Measurements from ENCODE around the gene IER5L. TPM values are rescaled to one million over a fixed set of nuclear protein-coding genes. Genes with fewer than 3 reads are reported as not detected.

The IER5L gene
- total and polyA plus RNA-seq, 2 experiments from 2014 or later, result 38.0 to 39.7 TPM

DNA sequence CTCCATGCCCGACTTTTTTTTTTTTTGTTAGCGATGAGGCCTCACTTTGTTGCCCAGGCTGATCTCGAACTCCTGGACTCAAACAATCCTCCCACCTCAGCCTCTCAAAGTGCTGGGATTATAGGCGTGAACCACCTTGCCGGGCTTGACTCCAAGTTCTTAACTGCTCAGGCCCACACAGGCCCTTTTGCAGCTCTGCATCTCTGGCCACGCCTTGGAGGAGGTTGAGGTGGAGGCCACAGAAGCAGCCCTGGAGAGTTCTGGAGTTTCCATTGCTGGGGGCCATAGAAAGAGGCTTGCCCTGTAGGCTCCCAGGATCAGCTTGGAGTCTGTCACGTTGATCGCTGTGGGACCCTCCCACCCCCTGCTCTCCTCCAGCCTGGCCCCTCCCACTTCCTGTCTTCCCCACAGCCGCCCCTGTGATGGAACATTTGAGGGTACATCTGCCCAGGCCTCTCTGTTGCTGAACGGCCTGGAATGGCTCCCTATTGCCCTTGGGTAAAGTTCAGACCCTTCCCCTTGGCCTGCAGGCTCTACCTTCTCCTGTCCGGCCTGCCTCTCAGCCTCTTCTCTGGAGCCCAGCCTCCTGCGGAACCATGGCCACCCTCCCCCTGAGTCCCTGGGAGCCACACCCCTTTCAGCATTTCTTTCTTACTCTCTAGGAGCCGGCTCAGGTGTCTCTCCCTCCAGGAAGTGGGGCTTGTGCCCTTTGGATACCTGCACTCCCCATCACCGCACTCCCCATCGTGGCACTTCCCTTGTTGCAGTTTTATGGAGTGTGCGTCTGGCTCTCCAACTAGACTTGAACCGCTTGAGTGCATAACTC is 30.4 kb upstream of the IER5L start:
- Histone ChIP-seq H3K36me3 (replicated peaks; ENCODE audit: insufficient read depth, low read depth) (no peaks in the 10 kb centered on the region), H4K20me1 (ENCODE audit: insufficient read depth, poor library complexity, severe bottlenecking) (no peaks in the 10 kb centered on the region), H3K9me2 (replicated peaks; ENCODE audit: insufficient read depth) (no peaks in the 10 kb centered on the region), H2AFZ (peak overlapping the region; percentile 28), H3K4me2 (peak overlapping the region; percentile 68), H3K4me3 (no peak overlapping the region), H3K4me1 (ENCODE audit: insufficient read depth) (peaks cover 3% of the 10 kb centered on the region), H3K27me3 (no peaks in the 10 kb centered on the region), H3K27ac (peak overlapping the region; percentile 80), H3K9me3 (ENCODE audit: low read depth) (no peaks in the 10 kb centered on the region), H3K79me2 (peaks cover 4% of the 10 kb centered on the region)
- 51% methylated on average over 16 of the region's 17 CpGs for WGBS (ENCODE audit: low lambda C conversion rate, missing lambda C conversion rate)
- TF ChIP-seq, protein P1, sequence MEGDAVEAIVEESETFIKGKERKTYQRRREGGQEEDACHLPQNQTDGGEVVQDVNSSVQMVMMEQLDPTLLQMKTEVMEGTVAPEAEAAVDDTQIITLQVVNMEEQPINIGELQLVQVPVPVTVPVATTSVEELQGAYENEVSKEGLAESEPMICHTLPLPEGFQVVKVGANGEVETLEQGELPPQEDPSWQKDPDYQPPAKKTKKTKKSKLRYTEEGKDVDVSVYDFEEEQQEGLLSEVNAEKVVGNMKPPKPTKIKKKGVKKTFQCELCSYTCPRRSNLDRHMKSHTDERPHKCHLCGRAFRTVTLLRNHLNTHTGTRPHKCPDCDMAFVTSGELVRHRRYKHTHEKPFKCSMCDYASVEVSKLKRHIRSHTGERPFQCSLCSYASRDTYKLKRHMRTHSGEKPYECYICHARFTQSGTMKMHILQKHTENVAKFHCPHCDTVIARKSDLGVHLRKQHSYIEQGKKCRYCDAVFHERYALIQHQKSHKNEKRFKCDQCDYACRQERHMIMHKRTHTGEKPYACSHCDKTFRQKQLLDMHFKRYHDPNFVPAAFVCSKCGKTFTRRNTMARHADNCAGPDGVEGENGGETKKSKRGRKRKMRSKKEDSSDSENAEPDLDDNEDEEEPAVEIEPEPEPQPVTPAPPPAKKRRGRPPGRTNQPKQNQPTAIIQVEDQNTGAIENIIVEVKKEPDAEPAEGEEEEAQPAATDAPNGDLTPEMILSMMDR (IDR thresholded peaks at IDR 0.05; ENCODE audit: poor library complexity), result no peak
- TF ChIP-seq EZH2phosphoT487 (IDR thresholded peaks at IDR 0.05; ENCODE audit: low read depth, severe bottlenecking, unreplicated experiment), result no peak
- TF ChIP-seq EZH2 (IDR thresholded peaks at IDR 0.05; ENCODE audit: borderline replicate concordance), result no peak
- DNase-seq (ENCODE audit: low spot score), result peak; percentile 71

DNA sequence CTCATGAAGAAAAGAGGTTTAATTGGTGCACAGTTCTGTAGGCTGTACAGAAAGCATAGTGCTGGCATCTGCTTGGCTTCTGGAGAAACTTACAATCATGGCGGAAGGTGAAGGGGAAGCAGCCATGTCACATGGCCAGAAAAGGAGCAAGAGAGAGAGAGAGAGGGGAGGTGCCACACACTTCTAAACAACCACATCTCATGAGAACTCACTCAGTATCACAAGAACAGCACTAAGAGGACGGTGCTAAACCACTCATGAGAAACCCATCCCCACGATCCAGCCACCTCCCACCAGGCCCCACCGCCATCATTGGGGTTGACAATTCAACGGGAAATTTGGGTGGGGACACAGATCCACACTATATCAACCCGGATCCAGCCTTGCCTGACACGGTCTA is 28.8 kb upstream of the IER5L start:
- no peak overlapping the region for H3K4me2 ChIP-seq
- no peaks in the 10 kb centered on the region for H3K9me3 ChIP-seq (ENCODE audit: low read depth)
- H3K79me2 ChIP-seq, result peaks cover 4% of the 10 kb centered on the region
- H3K36me3 ChIP-seq (replicated peaks; ENCODE audit: insufficient read depth, low read depth), result no peaks in the 10 kb centered on the region
- no peak overlapping the region for H3K4me3 ChIP-seq
- no peak for TF ChIP-seq EZH2phosphoT487 (IDR thresholded peaks at IDR 0.05; ENCODE audit: low read depth, severe bottlenecking, unreplicated experiment)
- TF ChIP-seq EZH2 (IDR thresholded peaks at IDR 0.05; ENCODE audit: borderline replicate concordance), result no peak
- TF ChIP-seq, protein P1 (IDR thresholded peaks at IDR 0.05; ENCODE audit: poor library complexity), result no peak
- no peaks in the 10 kb centered on the region for H3K9me2 ChIP-seq (replicated peaks; ENCODE audit: insufficient read depth)
- no peak overlapping the region for H2AFZ ChIP-seq
- WGBS (ENCODE audit: low lambda C conversion rate, missing lambda C conversion rate), result 76% methylated on average over 7 of the region's 7 CpGs
- H3K27me3 ChIP-seq, result no peaks in the 10 kb centered on the region
- no peaks in the 10 kb centered on the region for H4K20me1 ChIP-seq (ENCODE audit: insufficient read depth, poor library complexity, severe bottlenecking)
- DNase-seq (ENCODE audit: low spot score), result no peak
- no peak overlapping the region for H3K27ac ChIP-seq
- H3K4me1 ChIP-seq (ENCODE audit: insufficient read depth), result peaks cover 3% of the 10 kb centered on the region

GRCh38 chr9:129206401-129206800 is 28.3 kb upstream of the IER5L start:
- Histone ChIP-seq H3K9me2 (replicated peaks; ENCODE audit: insufficient read depth) (no peaks in the 10 kb centered on the region), H3K4me2 (no peak overlapping the region), H3K27me3 (no peaks in the 10 kb centered on the region), H3K27ac (no peak overlapping the region), H4K20me1 (ENCODE audit: insufficient read depth, poor library complexity, severe bottlenecking) (no peaks in the 10 kb centered on the region), H3K9me3 (ENCODE audit: low read depth) (no peaks in the 10 kb centered on the region), H3K4me1 (ENCODE audit: insufficient read depth) (peaks cover 3% of the 10 kb centered on the region), H3K4me3 (no peak overlapping the region), H2AFZ (no peak overlapping the region), H3K79me2 (no peaks in the 10 kb centered on the region), H3K36me3 (replicated peaks; ENCODE audit: insufficient read depth, low read depth) (no peaks in the 10 kb centered on the region)
- 50% methylated on average over 2 of the region's 2 CpGs for WGBS (ENCODE audit: low lambda C conversion rate, missing lambda C conversion rate)
- TF ChIP-seq, protein P1 (IDR thresholded peaks at IDR 0.05; ENCODE audit: poor library complexity), result no peak
- TF ChIP-seq EZH2phosphoT487 (IDR thresholded peaks at IDR 0.05; ENCODE audit: low read depth, severe bottlenecking, unreplicated experiment), result no peak
- TF ChIP-seq EZH2 (IDR thresholded peaks at IDR 0.05; ENCODE audit: borderline replicate concordance), result no peak
- no peak for DNase-seq (ENCODE audit: low spot score)
